NAMALWA (cell line): ENCODE results near the gene PACSIN1.
"Not testable (repeated sequence)": the region's sequence is repeated elsewhere in the genome, so short reads cannot be mapped to it uniquely, and the experiment has no call there.

Source experiments
- DNase-seq: peaks from one replicate; pipeline ENCODE4 v3.0.0-alpha.2; 2015; ENCODE audit warnings: low spot score

Gene PACSIN1

GRCh38 chr6:34485321-34486060 lies 19.6 kb downstream of the PACSIN1 start:
- DNase-seq = no peak

DNA sequence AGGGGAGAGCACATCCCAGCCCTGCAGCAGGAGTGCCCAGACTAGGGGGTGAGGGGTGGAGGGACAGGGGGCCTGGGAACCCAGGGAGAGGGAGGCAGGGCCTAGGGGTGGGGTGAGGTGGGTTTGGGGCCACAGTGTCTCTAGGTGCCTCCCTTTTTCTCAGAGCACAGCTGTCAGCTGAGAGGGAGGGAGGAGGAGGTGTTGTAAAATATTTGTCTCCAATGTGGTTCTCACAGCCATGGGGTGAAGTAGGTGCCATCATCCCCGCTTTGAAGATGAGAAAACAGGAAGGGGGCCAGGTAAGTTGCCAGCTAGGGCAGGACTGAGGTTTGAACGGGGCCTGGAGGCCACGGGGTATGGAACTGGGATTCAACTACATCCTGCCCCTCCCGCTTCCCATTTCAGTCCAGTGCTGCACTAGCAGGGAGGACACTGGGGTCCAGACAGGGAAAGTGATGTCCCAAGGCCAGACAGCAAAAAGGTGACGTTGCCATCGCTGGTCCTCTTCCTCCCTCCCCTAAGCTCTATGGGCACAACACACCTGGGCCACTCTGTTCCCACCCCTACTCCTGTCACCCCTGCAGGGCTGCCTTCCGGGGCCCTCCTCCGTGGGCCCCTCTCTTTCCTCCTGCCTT lies 20.3 kb downstream of the PACSIN1 start:
- no peak for DNase-seq

DNA sequence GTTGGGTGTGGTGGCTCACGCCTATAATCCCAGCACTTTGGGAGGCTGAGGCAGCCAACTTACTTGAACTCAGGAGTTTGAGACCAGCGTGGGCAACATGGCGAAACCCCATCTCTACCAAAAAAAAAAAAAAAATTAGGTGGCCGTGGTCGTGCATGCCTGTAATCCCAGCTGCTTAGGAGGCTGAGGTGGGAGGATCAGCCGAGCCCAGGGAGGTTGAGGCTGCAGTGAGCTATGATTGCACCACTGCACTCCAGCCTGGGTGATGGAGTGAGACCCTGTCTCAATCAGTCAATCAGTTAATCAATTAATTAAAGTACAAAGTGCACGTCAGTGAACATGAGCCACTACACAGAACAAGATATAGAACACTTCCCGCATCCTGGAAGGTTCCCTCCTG lies 21.0 kb downstream of the PACSIN1 start:
- DNase-seq = not testable (repeated sequence)

- no peak for DNase-seq
Measured at GRCh38 chr6:34487536-34487935, 21.7 kb downstream of the PACSIN1 start.

- no peak for DNase-seq
Measured at GRCh38 chr6:34489207-34489805, 23.4 kb downstream of the PACSIN1 start.

DNA sequence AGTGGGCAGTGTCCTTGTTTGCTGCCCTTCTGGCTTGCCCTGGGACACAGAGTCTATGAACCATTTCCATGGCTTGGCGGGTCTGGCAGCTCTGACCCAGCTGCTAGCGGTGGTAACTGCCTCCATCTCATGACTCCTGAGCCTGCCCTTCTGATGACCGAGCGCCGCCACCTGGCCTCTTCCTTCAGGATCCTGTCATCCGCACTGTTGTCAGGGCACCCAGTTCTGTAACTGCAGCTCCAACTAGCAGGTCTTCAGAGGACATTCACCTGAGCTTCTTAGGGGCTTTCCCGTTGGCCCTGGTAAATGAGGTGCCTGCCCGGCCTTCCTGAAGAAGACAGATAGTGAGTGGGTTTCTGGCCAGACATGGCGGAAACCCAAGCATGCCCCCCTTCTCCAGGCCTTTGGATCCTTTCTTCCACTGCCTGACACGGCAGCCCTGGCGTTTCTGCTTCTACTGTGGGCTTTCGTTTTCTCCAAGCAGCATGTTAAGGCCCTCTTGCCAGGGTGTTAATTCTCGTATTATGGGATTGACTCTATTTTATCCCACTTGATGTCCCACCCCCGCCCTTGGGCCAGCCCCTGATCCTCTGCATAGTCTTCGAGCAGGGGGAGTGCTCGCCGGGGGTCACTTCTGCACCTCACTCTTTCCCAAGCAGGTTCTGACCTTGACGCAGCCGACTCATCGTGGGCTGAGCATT lies 24.7 kb downstream of the PACSIN1 start:
- no peak for DNase-seq

GRCh38 chr6:34491091-34491430 lies 25.2 kb downstream of the PACSIN1 start:
- DNase-seq = no peak

DNA sequence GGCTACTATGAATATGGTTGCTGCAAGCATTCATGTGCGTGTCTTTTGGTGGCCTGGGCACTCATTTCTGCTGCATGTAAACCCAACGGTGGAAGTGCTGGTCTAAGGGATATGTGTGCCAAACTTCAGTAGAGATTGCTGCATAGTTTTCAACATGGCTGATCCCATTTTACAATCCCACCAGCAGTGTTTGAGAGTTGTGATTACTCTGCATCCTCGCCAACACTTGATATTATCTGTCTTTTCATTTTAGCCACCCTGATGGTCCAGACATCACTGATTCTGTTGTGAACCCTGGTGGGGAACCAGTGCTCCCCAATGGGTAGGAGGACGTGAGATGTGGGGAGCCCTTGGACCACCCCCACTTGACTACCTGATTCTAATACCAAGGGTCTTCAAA lies 27.5 kb downstream of the PACSIN1 start:
- no peak for DNase-seq

- DNase-seq = no peak
Measured at GRCh38 chr6:34494973-34495372, 29.1 kb downstream of the PACSIN1 start.

DNA sequence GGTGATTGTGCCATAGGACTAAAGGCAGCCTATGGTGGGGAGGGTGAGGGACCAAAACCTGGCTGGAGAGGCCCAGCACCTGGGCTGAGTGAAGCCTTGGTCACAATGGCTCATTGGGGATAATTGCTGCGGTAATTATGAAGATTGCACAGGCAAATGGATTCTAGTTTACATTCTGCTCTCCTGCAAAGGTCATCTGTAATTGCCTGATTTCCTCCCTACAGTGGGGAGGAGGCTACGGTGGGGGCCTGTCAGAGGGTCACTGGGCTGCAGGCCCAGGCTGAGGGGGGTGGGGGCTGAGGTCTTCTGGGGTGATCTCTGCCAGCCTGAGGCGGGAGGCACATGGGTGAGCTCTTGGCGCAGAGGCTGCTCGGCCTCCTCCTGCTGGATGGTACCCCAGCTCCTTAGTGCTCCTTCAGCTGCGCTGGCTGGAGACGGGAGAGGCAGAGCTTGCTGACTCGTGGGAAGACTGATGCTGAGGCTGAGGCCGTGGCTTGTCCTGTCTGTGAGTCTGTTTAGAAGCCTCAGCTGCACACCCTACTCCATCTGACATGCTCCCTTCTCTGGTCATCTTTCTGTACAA lies 30.3 kb downstream of the PACSIN1 start:
- DNase-seq = no peak

- DNase-seq = no peak
Measured at GRCh38 chr6:34497411-34497810, 31.5 kb downstream of the PACSIN1 start.

DNA sequence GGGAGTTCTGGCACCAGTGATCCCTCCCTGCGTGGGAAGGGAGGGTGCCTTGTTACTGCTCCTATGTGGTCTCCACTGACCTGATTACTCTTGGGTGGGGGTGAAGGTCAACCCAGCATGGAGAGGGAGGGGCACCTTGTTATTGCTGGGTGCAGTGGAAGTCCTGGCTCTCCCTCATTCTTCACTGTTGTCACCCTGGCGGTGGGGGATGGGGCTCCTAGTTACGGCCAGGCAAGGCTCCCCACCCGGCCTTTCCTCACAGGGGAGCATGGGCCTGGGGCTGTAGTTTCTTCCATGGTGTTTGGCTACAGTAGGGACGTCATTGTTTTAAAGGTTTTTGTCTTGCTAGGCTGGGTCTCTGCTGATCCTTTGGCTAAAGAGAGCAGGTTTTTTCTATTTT lies 40.8 kb downstream of the PACSIN1 start:
- no peak for DNase-seq

DNA sequence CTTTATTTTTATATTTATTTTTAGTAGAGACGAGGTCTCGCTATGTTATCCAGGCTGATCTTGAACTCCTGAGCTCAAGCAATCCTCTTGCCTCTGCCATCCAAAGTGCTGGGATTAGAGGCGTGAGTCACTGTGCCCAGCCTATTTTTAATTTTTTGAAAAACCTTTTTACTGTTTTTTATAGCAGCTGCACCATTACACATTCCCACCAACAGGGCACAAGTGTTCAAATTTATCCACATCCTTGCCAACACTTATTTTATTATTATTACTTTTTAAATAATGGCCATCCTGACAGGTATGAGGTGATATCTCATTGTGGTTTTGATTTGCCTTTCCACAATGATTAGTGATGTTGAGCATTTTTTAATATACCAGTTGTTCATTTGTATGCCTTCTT lies 42.5 kb downstream of the PACSIN1 start:
- no peak for DNase-seq

GRCh38 chr6:34509782-34510181 lies 43.9 kb downstream of the PACSIN1 start:
- DNase-seq = no peak

GRCh38 chr6:34510299-34510698 lies 44.4 kb downstream of the PACSIN1 start:
- no peak for DNase-seq

GRCh38 chr6:34511214-34511914 lies 45.5 kb downstream of the PACSIN1 start:
- no peak for DNase-seq

DNA sequence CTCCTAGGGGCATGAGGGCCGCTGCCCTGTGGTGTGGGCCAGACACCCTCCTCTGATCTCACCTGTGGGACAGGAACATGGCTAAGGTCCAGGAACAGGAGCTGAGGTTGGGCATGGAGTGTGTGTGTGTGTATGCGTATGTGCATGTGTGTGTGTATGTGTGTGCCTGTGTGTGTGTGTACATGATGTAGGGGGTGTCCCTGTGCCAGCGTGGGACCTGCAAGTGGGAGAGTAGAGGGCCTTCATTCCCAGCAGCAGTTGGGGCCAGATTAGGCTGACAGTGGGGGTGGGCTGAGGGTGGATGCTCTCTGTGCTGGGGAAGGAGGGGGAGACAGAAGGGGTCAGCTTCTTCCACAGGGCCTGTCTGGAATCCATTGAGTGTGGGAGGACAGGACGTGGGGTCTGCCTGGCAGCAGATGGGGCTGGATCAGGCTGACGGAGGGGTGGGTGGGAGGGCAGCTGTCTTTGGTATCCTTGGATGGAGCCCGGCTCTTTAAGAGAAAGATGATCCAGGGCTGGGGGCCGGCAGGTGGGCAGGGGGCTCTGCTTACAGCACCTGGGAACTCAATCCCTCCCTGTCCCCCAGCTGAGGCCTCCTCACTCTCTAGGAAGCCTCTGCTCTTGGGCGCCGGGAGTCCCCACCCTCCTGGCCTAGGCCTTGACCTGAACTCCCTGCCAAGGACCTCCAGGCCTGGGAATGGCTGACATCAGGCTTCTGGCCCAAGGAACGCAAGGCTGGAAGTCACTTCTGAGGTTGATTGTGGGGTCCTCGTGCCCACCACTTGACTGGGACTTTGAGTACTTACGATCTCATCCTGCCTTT lies 46.2 kb downstream of the PACSIN1 start:
- DNase-seq = no peak

- no peak for DNase-seq
Measured at GRCh38 chr6:34512738-34513115, 46.9 kb downstream of the PACSIN1 start.

DNA sequence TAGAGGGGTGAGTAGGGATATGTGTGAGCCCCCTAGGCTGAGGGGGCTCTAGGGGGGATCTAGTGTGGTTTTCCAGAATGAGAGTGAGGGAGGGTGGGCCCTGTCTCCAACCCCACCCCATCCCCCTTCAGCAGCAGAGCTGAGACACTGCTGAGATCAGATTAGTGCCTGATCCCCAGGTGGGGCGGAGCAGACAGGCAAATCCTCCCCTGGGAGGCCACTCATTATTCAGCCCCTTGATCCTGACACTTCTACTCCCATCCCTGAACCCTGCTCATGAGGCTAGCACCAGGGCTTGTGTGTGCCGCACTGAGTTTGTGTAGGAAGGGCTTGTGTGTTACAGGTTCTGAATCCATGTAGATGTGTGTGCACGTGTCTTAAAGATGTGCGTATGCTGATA lies 47.8 kb downstream of the PACSIN1 start:
- DNase-seq = no peak

GRCh38 chr6:34514112-34514511 lies 48.2 kb downstream of the PACSIN1 start:
- DNase-seq = no peak
